ENCODE data around the gene GPR61.

GPR61 gene

DNA sequence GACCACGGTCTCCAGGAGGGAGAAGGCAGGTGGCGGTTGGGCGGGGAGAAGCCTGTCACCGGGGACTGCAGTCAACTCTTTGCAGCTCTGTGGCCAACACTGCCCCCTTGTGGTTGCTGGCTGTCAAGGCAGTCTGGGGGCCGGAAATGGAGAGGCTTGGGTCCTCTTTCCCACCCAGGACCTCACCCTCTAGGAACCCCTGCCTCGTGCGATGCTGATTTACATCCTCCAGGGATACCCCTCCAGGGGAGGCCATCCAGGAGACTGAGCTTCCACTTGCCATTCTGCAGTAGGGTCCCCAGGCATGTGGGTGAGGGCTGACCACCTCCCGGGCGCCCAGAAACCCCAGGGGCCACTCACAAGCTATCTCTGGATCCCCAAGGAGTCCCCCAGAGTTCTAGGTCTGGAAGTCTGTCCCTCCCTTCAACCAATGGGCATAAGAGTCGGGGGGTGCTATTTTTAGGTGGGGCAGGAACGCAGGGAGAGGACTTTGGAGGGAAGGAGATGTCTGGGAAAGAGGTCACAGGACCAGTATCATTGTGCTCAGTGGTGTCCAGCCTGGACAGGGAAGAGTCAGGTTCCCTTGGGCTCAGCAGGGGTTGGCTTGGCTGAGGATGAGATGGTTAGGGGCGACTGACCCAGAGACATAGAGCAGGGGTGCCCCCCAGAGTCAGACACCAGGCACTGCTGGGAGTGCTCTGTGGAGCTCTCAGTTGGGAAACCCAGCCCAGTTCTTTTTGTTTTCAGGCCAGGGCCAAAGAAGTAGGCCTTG is 7.1 kb upstream of the GPR61 start:
- DNase-seq (ENCODE audit: low read depth in 1 of 2, low spot score in 1 of 2) = peak; percentile 88 to 90

GRCh38 chr1:109534307-109534858 is 5.3 kb upstream of the GPR61 start:
- no peak for DNase-seq (ENCODE audit: low read depth in 1 of 2, low spot score in 1 of 2)

- DNase-seq (ENCODE audit: low read depth in 1 of 2, low spot score in 1 of 2) = no peak
These were observed 4.2 kb upstream of the GPR61 start for GRCh38 chr1:109535481-109535880.

DNA sequence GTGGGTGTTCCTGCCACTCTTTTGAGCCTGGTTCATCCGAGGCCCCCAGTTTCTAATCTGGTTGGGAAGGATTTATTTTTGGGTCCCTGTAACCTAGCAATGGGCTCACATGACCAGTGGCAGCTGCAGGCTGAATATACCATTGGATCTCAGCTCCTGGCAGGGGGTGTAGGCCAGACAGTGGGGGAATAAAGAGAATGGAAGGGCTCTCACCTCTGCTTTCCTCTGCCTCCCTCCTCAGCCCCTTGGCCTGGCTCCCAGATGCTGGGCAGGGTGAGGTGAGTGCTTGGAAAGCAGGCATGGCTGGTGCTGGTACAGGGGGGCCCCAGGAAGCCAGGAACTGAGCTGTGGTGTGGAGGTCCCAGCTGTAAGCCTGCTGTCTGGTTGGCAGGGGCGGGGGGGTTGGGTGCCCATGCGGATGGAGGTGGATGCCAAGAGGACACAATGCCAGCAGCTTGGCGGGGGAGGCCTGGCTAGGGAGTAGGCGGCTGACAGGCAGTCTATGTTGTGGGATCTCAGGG is 3.6 kb upstream of the GPR61 start:
- DNase-seq (ENCODE audit: low read depth in 1 of 2, low spot score in 1 of 2) = no peak

GRCh38 chr1:109537450-109538178 is 2.1 kb upstream of the GPR61 start:
- DNase-seq (ENCODE audit: low read depth in 1 of 2, low spot score in 1 of 2) = no peak

DNA sequence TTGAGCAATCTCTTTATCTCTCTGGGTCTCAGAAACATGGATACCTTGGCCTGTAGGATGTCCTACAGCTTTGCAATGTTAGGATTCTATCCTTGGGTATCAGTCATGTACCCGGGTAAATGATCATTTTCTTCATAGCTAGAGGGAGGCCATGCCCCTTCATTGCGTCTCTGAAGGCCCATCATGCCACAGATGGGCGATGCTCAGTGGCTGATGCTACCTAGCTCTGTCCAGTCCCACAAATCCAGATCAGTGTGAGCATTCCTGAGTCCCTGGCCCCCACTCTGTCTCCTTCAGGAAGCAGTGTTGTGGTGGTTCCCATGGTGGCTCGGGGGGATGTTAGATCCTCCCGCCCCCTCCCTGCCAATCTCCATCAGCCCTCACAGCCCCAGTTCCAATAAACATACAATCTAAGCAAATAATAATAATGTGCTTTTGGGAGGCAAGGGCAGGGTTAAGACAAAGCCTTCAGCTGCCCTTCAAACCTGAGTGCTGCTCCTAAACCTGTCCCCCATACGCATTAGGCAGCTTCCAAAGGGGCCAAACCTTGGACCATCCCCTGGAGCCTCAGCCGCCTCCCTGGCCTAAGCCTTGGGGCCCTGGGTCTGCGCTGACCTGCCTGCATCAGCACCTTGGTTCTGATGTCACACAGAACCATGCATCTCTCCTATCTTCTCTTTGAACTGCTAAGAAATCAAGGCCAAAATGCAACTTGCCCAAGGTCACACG is 681 bp upstream of the GPR61 start:
- no peak for DNase-seq (ENCODE audit: low read depth in 1 of 2, low spot score in 1 of 2)

DNA sequence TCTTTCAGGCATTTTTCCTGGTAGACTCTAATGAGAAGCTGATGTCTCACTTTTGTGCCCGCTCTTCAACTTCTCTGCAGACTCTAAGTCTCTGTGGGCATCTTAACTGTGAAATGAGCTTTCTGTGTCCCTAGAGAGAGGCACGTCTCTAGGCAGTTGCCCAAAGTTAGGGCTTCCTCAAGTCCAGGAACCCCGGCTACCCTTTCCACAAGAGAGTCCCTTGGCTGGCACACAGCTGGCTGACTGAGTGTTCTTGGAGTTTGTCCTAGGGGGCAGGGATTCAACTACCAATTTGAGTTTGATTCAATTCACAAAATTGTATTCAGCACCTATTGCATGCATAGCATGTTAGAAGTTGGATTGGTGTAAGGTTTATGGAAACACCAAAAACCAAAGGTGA is 1.4 kb downstream of the GPR61 start:
- DNase-seq (ENCODE audit: low read depth in 1 of 2, low spot score in 1 of 2) = no peak

DNA sequence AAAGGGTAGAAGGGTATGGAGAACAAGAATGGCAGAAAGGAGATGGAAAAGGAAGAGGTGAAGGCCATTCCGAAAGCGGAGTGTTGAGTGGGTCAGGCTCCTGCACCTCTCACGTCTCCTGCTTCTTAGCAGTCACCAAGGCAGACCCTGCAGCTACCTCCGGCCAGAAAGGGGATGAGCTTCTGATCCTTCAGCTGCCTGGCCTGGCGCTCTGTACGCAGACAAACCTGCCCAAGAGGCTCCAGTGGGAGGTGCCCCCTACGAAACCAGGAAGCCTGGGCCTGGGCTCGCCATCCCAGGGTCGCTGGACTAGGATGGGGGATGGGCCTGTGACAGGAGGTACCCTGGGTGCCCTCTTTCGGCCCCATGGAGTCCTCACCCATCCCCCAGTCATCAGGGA is 3.0 kb downstream of the GPR61 start:
- DNase-seq (ENCODE audit: low read depth in 1 of 2, low spot score in 1 of 2) = no peak

DNA sequence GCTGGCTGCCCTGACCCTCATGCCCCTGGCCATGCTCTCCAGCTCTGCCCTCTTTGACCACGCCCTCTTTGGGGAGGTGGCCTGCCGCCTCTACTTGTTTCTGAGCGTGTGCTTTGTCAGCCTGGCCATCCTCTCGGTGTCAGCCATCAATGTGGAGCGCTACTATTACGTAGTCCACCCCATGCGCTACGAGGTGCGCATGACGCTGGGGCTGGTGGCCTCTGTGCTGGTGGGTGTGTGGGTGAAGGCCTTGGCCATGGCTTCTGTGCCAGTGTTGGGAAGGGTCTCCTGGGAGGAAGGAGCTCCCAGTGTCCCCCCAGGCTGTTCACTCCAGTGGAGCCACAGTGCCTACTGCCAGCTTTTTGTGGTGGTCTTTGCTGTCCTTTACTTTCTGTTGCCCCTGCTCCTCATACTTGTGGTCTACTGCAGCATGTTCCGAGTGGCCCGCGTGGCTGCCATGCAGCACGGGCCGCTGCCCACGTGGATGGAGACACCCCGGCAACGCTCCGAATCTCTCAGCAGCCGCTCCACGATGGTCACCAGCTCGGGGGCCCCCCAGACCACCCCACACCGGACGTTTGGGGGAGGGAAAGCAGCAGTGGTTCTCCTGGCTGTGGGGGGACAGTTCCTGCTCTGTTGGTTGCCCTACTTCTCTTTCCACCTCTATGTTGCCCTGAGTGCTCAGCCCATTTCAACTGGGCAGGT is 3.8 kb downstream of the GPR61 start:
- DNase-seq (ENCODE audit: low read depth in 1 of 2, low spot score in 1 of 2) = no peak

DNA sequence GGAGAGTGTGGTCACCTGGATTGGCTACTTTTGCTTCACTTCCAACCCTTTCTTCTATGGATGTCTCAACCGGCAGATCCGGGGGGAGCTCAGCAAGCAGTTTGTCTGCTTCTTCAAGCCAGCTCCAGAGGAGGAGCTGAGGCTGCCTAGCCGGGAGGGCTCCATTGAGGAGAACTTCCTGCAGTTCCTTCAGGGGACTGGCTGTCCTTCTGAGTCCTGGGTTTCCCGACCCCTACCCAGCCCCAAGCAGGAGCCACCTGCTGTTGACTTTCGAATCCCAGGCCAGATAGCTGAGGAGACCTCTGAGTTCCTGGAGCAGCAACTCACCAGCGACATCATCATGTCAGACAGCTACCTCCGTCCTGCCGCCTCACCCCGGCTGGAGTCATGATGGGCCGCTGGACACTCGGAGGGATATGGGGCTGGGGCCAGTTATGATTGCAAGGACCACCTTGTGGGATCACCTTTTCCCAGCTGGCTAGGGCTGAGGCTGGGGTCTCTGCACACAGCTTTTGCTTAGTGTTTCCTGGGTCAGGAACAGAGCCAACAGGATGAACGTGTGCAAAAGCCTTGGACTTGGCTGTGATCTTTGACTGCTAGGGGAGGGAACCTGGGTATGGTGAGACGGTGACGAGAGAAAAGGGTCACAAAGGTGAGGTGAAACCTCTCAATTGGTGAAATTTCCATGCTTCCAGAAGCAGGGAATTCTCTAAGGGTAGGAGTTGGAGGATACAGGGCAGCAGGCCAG is 4.5 kb downstream of the GPR61 start:
- no peak for DNase-seq (ENCODE audit: low read depth in 1 of 2, low spot score in 1 of 2)

DNA sequence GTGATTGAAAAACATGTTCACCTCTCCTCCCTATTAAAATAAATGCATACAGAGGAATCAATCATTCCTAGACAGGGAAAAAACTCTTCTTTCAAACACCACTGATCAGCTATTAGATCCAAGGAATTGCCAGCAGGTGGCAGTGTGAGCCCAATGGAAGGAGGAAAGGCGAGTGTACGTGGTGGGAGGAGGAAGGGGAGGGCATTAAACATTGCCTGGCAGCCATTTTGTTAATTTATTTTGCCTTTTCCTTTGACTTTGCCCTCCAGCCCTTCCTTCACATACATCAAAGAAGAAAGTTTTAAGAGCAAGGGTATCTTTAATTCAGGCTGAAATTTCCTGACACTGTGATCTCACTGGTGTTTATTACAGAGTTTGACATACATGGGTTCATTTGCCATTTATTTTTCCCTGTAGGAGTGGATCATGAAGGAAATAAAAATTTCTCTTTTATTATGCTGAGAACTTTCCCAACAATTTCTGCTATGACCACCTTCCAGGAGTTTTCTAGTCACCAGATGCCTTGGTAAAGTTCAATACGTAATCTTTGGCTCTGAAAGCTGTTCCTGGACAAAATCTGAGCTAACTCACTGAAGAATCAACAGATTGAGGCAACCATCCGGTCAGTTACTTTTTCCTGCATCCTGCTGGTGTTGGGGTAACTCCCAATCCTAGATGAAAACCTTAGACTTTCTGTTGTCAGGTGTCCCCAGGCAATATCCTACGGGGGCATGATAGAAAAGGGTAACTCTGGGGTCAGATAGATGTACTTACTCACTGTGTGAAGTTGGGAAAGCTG is 6.8 kb downstream of the GPR61 start:
- DNase-seq (ENCODE audit: low read depth in 1 of 2, low spot score in 1 of 2) = peak; percentile 67 to 90

DNA sequence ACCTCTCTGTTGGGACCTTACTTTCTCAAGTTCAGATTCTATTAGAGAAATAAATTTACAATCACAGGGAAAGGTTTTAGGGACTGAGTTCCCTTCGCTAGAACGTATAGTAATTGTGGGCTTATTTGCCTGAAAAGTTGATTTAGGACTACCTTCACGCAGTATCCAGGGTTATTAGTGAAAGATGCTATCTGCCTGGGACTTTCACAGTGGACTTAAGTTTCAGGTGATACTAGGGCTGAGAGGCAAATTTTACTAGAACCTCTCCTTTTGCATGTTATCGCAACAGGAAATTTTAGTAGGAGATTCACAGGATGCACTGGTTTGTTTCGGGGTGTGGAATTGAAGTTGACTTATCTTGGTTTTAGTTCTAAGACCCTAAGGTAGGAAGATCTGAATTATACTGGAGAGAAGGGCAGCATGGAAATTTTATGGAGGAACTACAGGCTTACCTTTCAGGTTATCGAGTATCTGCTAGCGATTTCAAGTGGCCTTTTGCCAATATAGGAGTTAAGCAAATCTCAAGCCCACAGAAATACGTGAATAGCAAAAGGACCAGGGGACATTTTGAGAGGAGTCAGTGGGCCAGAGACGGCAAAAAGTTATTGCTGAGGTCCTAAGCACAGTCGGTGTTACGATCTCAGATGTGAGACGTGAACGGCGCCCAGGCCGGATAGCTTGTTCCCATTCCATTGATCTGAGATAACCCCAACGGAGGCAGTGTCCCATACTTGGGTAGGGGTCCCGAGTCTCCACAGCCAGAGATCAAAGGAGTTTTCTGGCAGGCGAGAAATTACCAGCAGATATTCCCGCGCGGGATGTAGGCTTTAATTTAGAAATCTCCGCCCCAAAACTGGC is 8.0 kb downstream of the GPR61 start:
- DNase-seq (ENCODE audit: low read depth in 1 of 2, low spot score in 1 of 2) = no peak

DNA sequence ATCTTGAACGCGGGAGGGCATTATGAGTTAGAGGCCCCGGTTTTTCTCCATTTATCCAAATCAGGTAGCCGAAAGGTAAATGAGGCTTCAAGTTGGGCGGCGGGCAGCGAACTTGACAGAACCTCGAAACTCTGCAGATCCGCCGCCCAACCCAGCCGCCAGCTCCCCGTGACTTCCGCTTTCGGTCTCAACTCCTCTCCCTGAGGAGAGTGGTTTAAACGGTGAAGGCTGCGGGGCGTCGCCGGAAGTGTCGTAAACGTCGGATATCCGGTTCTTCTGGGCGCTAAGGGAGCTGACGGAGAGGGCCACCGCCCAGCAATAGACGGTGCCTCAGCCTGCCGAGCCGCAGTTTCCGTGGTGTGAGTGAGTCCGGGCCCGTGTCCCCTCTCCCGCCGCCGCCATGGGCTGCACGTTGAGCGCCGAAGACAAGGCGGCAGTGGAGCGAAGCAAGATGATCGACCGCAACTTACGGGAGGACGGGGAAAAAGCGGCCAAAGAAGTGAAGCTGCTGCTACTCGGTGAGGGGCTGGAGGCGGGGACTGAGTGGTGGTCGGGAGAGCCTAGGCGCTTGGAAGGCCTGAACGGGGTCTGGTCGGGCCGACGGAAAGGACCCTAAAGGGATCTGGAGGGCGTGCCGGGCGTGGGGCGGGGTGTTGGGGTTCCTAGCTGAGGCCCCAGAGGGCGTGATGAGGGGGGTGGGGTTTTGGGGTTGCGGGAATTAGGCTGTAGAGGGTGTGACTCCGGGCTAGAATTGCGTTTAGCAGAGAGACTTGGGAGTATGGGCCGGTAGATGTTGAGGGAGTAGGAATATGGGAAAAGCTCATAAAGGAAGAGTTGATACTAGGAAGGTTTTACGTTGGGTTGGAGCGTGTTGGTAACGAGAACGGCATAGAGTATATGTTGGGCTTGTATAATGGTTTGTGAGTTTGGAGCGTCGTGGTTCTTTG is 8.9 kb downstream of the GPR61 start, which contains the start of gene GNAI3:
GNAI3 (plus strand) TSS at position 295 of the 947 bp plus-strand sequence; CDS start at position 401, 106 bp downstream.
- DNase-seq (ENCODE audit: low read depth in 1 of 2, low spot score in 1 of 2) = peak; percentile 89 to 94

DNA sequence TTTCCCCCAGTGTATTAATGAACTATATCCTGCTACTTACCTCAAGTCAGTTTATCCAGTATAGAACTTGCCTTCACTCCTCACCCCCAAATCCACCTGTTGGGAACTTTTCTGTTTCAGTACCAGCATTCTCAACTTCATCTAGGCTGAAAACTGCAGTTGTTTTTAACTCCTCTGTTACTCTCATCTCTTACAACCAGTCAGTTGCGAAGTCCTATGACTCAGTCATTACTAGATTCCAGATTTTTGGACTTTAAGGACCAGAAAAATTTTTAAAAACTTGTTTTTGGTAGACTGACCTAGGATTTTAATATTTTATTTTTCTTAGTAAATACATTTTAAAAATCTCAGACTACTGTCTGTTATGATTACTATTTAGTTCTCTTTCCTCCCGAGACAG is 16.9 kb downstream of the GPR61 start:
- DNase-seq (ENCODE audit: low read depth in 1 of 2, low spot score in 1 of 2) = no peak

- no peak for DNase-seq (ENCODE audit: low read depth in 1 of 2, low spot score in 1 of 2)
These were observed 17.8 kb downstream of the GPR61 start for GRCh38 chr1:109557520-109557919.

DNA sequence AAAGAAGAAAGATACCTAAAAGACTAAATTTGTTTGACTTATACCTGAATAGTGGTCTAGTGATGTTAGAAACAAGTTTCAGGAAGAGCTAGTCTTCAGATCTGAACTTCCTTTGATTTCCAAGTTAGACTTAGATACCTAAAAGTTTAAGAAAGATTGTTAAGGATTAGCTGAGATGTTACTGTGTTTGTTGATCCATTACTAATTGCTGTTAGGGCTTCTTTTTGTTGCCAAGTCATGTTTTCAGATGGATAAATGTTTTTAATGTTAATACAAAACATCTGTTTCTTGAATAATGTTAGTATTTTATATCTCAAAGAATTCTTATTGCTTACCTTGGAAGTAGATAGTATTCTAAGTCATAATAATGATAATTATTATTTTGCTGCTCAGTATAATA is 20.3 kb downstream of the GPR61 start:
- no peak for DNase-seq (ENCODE audit: low read depth in 1 of 2, low spot score in 1 of 2)

GRCh38 chr1:109564194-109564878 is 24.7 kb downstream of the GPR61 start:
- DNase-seq (ENCODE audit: low read depth in 1 of 2, low spot score in 1 of 2) = no peak
